B cell (primary cell): ENCODE measurements around the gene RNF19B. TPM values are rescaled to one million over a fixed set of nuclear protein-coding genes. Genes with fewer than 3 reads are reported as not detected.

ENCODE experiments used
- ATAC-seq: fragments of 200-7000 bp; cut with Tn5 transposase; one replicate; pipeline ENCODE4 v1.10.0; 2021; ENCODE audit warnings: low read depth, mild to moderate bottlenecking, moderate number of reproducible peaks, moderate library complexity
- CTCF ChIA-PET: fragments of 350-600 bp; sonication (Branson Sonifier 250); formaldehyde crosslinking; loops from one replicate; lab custom pipeline; 2021; ENCODE audit warnings: antibody characterized with exemption, inconsistent platforms; lab: Charles Lee
- POLR2A ChIA-PET: fragments of 350-600 bp; sonication (Branson Sonifier 250); formaldehyde crosslinking; loops from one replicate; lab custom pipeline; 2021; ENCODE audit warnings: antibody characterized with exemption; lab: Charles Lee
- DNase-seq: peaks from one replicate; pipeline ENCODE4 v3.0.0; 2013
- H2AFZ ChIP-seq: 2 replicates; pipeline ENCODE4 v1.6.1; 2012; ENCODE audit warnings: mild to moderate bottlenecking, low read depth, low read length; ENCODE audit not compliant: insufficient read depth, poor library complexity, severe bottlenecking
- H3K27ac ChIP-seq, 2 donors: 1 replicate in 1 of 2; 2 replicates in 1 of 2; pipeline ENCODE4 v1.5.1; 2012 to 2013; ENCODE audit warnings: low read length in 2 of 2, mild to moderate bottlenecking in 2 of 2, moderate library complexity in 1 of 2
- H3K27me3 ChIP-seq, 4 experiments: fragments of 200-600 bp in 1 of 4; sonication (generic) in 1 of 4; replicated peaks in 1 of 4; 1 replicate in 2 of 4; 2 replicates in 2 of 4; pipeline versions ENCODE4 v1.6.1 to v1.7.0; 2013 to 2016; ENCODE audit warnings: low read length in 3 of 4, mild to moderate bottlenecking in 2 of 4, mixed read lengths in 1 of 4, moderate library complexity in 1 of 4; ENCODE audit not compliant: insufficient read depth in 4 of 4, control insufficient read depth in 3 of 4; ENCODE audit errors: control extremely low read depth in 1 of 4
- H3K36me3 ChIP-seq, 2 experiments: replicated peaks in 1 of 2; 1 replicate in 1 of 2; 2 replicates in 1 of 2; pipeline versions ENCODE4 v1.6.1 to v1.7.1; 2013; ENCODE audit warnings: low read length in 1 of 2; ENCODE audit not compliant: insufficient read depth in 2 of 2, control insufficient read depth in 1 of 2; ENCODE audit errors: control extremely low read depth in 1 of 2, extremely low read depth in 1 of 2
- H3K4me1 ChIP-seq, 2 donors: fragments of 200-600 bp in 1 of 2; sonication (generic) in 1 of 2; 1 replicate in 1 of 2; 2 replicates in 1 of 2; pipeline versions ENCODE4 v1.5.1 to v1.6.1; 2013 to 2017; ENCODE audit warnings: low read length in 2 of 2; ENCODE audit not compliant: control insufficient read depth in 2 of 2, insufficient read depth in 2 of 2
- H3K4me2 ChIP-seq: replicated peaks from 2 replicates; pipeline ENCODE3; 2012; ENCODE audit warnings: mild to moderate bottlenecking, low read depth, low read length; ENCODE audit not compliant: poor library complexity, severe bottlenecking
- H3K4me3 ChIP-seq, 5 experiments: fragments of 200-600 bp in 1 of 5; sonication (generic) in 1 of 5; 1 replicate in 3 of 5; 2 replicates in 2 of 5; pipeline versions ENCODE4 v1.5.1 to v1.7.0; 2011 to 2016; ENCODE audit warnings: low read length in 4 of 5, mild to moderate bottlenecking in 4 of 5, low read depth in 2 of 5, control low read depth in 1 of 5, moderate library complexity in 1 of 5; ENCODE audit not compliant: insufficient read depth in 1 of 5; ENCODE audit errors: control extremely low read depth in 1 of 5, extremely low read depth in 1 of 5
- H3K79me2 ChIP-seq: fragments of 200-600 bp; sonication (generic); one replicate; pipeline ENCODE4 v1.6.0; 2016; ENCODE audit warnings: low read length; ENCODE audit not compliant: control insufficient read depth, insufficient read depth
- H3K9ac ChIP-seq: fragments of 200-600 bp; sonication (generic); 2 replicates; pipeline ENCODE4 v1.6.1; 2017; ENCODE audit warnings: mild to moderate bottlenecking, low read length, moderate library complexity
- H3K9me3 ChIP-seq, 3 donors: one replicate each; pipeline versions ENCODE4 v1.6.1 to v1.7.1; 2013; ENCODE audit warnings: low read length in 2 of 3; ENCODE audit not compliant: control insufficient read depth in 2 of 3, insufficient read depth in 1 of 3; ENCODE audit errors: control extremely low read depth in 1 of 3
- H4K20me1 ChIP-seq: 2 replicates; pipeline ENCODE4 v1.6.0; 2012; ENCODE audit warnings: mild to moderate bottlenecking, low read length; ENCODE audit not compliant: insufficient read depth, control insufficient read depth, poor library complexity, severe bottlenecking
- H3K27ac Mint-ChIP-seq: one replicate; pipeline ENCODE4 v1.8.0; 2021; ENCODE audit warnings: mixed read lengths
- H3K27me3 Mint-ChIP-seq: one replicate; pipeline ENCODE4 v1.8.0; 2021; ENCODE audit warnings: mixed read lengths
- H3K4me1 Mint-ChIP-seq: one replicate; pipeline ENCODE4 v1.8.0; 2021; ENCODE audit warnings: mixed read lengths
- H3K4me3 Mint-ChIP-seq: one replicate; pipeline ENCODE4 v1.8.0; 2021; ENCODE audit warnings: mixed read lengths
- H3K9me3 Mint-ChIP-seq: one replicate; pipeline ENCODE4 v1.8.0; 2022; ENCODE audit warnings: mixed read lengths; ENCODE audit not compliant: insufficient read depth
- EZH2 ChIP-seq: IDR thresholded peaks from 2 replicates; pipeline ENCODE4 v1.6.1; 2012; ENCODE audit warnings: borderline replicate concordance, low read depth, mild to moderate bottlenecking, moderate library complexity, low read length; ENCODE audit not compliant: insufficient read depth, poor library complexity, severe bottlenecking
- WGBS: methylation state at CpG from one replicate; pipeline ENCODE4 v1.1.5; 2013; ENCODE audit warnings: missing lambda C conversion rate; ENCODE audit not compliant: insufficient coverage; 5-methylcytosine and 5-hydroxymethylcytosine counted together
- intact Hi-C: fragments of 100-400 bp; cut with micrococcal nuclease; formaldehyde crosslinking; loops from one replicate; pipeline ENCODE4 v1.10.0; 2022
- polyA plus RNA-seq: library from polyadenylated mRNA; depleted of rRNA; stranded (reverse); fragments of >200 nt; gene quantifications from 2 replicates; pipeline ENCODE4 v1.2.3, GENCODE V29; 2012
- total RNA-seq, 2 donors: library from RNA; stranded (reverse); fragments of 120-200 nt in 1 of 2; gene quantifications; 1 replicate in 1 of 2; 2 replicates in 1 of 2; pipeline versions ENCODE4 v1.2.3 to v1.2.4, GENCODE V29; 2013 to 2022
- TF ChIP-seq, protein P1 (sequence below): fragments of 200-600 bp; IDR thresholded peaks from one replicate; pipeline ENCODE4 v1.8.0; 2022; ENCODE audit warnings: antibody characterized with exemption, mild to moderate bottlenecking

The RNF19B gene
- total and polyA plus RNA-seq, 2 donors (not counting 1 experiment from before 2014, with no cell fraction given) = 29.9 to 40.3 TPM

DNA sequence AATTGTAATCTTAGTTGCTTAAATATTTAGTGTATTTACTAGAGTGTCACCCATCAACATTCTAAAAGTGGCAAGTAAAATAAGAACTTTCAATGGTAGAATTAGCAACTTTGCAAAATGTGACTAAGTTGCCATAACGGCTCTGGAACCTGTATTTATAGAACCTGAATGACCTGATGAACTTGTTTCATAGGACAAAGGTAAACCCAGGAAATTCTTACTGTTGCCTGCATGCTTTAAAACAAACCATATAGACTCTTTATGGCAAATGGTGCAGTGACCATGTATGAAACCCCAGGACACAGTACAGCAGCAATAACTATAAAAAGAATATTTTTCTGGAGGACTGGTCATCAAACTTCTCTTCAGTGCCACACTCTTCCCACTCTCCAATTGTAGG is 49.2 kb upstream of the RNF19B start:
- intact Hi-C loops = no loop called here
- Histone ChIP-seq H3K27me3 (no peaks in the 10 kb centered on the region), H3K4me2 (no peak overlapping the region), H3K4me3 (no peak overlapping the region), H3K79me2 (no peaks in the 10 kb centered on the region), H3K36me3 (peaks cover 3 to 68% of the 10 kb centered on the region in 2 experiments), H4K20me1 (no peaks in the 10 kb centered on the region), H3K4me1 (no peaks in the 10 kb centered on the region), H3K27ac (no peak overlapping the region), H2AFZ (no peak overlapping the region), H3K9me3 (no peaks in the 10 kb centered on the region), H3K9ac (no peak overlapping the region)
- no peak overlapping the region for H3K4me3 Mint-ChIP-seq
- no peak overlapping the region for H3K27ac Mint-ChIP-seq
- WGBS = 83% methylated on average over 1 of the region's 1 CpG
- DNase-seq = no peak
- ChIA-PET POLR2A (no interaction called here), CTCF (interaction anchor here (4.0 kb wide), 1 partner anchor 79 kb away, joined by 18 read pairs; no protein-coding TSS in a partner anchor)
- no peaks in the 10 kb centered on the region for H3K4me1 Mint-ChIP-seq
- ATAC-seq = no peak
- H3K27me3 Mint-ChIP-seq = no peaks in the 10 kb centered on the region
- no peaks in the 10 kb centered on the region for H3K9me3 Mint-ChIP-seq
- TF ChIP-seq EZH2 = no peak
- TF ChIP-seq, protein P1, sequence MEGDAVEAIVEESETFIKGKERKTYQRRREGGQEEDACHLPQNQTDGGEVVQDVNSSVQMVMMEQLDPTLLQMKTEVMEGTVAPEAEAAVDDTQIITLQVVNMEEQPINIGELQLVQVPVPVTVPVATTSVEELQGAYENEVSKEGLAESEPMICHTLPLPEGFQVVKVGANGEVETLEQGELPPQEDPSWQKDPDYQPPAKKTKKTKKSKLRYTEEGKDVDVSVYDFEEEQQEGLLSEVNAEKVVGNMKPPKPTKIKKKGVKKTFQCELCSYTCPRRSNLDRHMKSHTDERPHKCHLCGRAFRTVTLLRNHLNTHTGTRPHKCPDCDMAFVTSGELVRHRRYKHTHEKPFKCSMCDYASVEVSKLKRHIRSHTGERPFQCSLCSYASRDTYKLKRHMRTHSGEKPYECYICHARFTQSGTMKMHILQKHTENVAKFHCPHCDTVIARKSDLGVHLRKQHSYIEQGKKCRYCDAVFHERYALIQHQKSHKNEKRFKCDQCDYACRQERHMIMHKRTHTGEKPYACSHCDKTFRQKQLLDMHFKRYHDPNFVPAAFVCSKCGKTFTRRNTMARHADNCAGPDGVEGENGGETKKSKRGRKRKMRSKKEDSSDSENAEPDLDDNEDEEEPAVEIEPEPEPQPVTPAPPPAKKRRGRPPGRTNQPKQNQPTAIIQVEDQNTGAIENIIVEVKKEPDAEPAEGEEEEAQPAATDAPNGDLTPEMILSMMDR = no peak

- Histone ChIP-seq H3K4me3 (no peak overlapping the region), H3K4me1 (no peaks in the 10 kb centered on the region), H3K4me2 (no peak overlapping the region), H4K20me1 (no peaks in the 10 kb centered on the region), H3K27ac (no peak overlapping the region), H3K9me3 (no peaks in the 10 kb centered on the region), H3K79me2 (no peaks in the 10 kb centered on the region), H3K9ac (no peak overlapping the region), H2AFZ (no peak overlapping the region), H3K36me3 (peaks cover 4 to 66% of the 10 kb centered on the region in 2 experiments), H3K27me3 (no peaks in the 10 kb centered on the region)
- no peak for DNase-seq
- Mint-ChIP-seq H3K4me3 (no peak overlapping the region), H3K9me3 (no peaks in the 10 kb centered on the region), H3K27ac (no peak overlapping the region), H3K27me3 (no peaks in the 10 kb centered on the region), H3K4me1 (no peaks in the 10 kb centered on the region)
- ChIA-PET CTCF (interaction anchor here (4.0 kb wide), 1 partner anchor 78 kb away, joined by 18 read pairs; no protein-coding TSS in a partner anchor), POLR2A (no interaction called here)
- ATAC-seq = no peak
- 100% methylated on average over 1 of the region's 3 CpGs for WGBS
- TF ChIP-seq EZH2 = no peak
- TF ChIP-seq, protein P1 = no peak
- intact Hi-C loops = no loop called here
Measured at GRCh38 chr1:33012165-33012564, 47.6 kb upstream of the RNF19B start.
